OCI-LY7 (cell line): ENCODE measurements around the gene MAPKAPK3. TPM values are rescaled to one million over a fixed set of nuclear protein-coding genes. Genes with fewer than 3 reads are reported as not detected.

ENCODE experiments used
- BruUV-seq: library from RNA; stranded (reverse); fragments of 400-500 nt; replicated peaks from 2 replicates; lab custom pipeline; 2021; lab: Mats Ljungman, UMichigan
- CTCF ChIA-PET: fragments of 300-600 bp; sonication (Branson Sonifier 250); formaldehyde crosslinking; loops from one replicate; lab custom pipeline; 2022; ENCODE audit warnings: antibody characterized with exemption; ENCODE audit not compliant: unreplicated experiment; lab: Charles Lee
- POLR2A ChIA-PET: fragments of 300-600 bp; sonication (Branson Sonifier 250); formaldehyde crosslinking; loops from one replicate; lab custom pipeline; 2022; ENCODE audit warnings: antibody characterized with exemption; lab: Charles Lee
- DNase-seq: peaks from one replicate; pipeline ENCODE4 v3.0.0-alpha.2; 2015; ENCODE audit warnings: low spot score
- H2AFZ ChIP-seq: fragments of 200-600 bp; sonication (generic), shearing (Covaris generic); 2 replicates; pipeline ENCODE4 v1.6.1; 2014; ENCODE audit warnings: mild to moderate bottlenecking, antibody characterized with exemption, low read length, moderate library complexity
- H3K27ac ChIP-seq: fragments of 200-600 bp; sonication (generic); 2 replicates; pipeline ENCODE4 v1.5.1; 2014; ENCODE audit warnings: mixed run types, low read depth, mild to moderate bottlenecking, moderate library complexity, low read length, inconsistent platforms; ENCODE audit not compliant: poor library complexity, severe bottlenecking
- H3K36me3 ChIP-seq: fragments of 200-600 bp; sonication (generic); 2 replicates; pipeline ENCODE4 v1.6.1; 2014; ENCODE audit warnings: mild to moderate bottlenecking, antibody characterized with exemption, low read length, moderate library complexity, mixed read lengths; ENCODE audit not compliant: insufficient read depth
- H3K4me1 ChIP-seq: fragments of 200-600 bp; sonication (generic); 2 replicates; pipeline ENCODE4 v1.5.1; 2014; ENCODE audit warnings: mild to moderate bottlenecking, low read length; ENCODE audit not compliant: insufficient read depth, poor library complexity, severe bottlenecking
- H3K4me2 ChIP-seq: fragments of 200-600 bp; sonication (generic); 2 replicates; pipeline ENCODE4 v1.6.1; 2014; ENCODE audit warnings: mild to moderate bottlenecking, low read length
- H3K4me3 ChIP-seq: fragments of 200-600 bp; sonication (generic); 2 replicates; pipeline ENCODE4 v1.5.1; 2014; ENCODE audit warnings: mild to moderate bottlenecking, low read depth, low read length; ENCODE audit not compliant: poor library complexity, severe bottlenecking
- H3K79me2 ChIP-seq: fragments of 200-600 bp; sonication (generic); 2 replicates; pipeline ENCODE4 v1.6.1; 2016; ENCODE audit warnings: low read depth, mild to moderate bottlenecking, low read length, moderate library complexity, mixed read lengths; ENCODE audit not compliant: insufficient read depth
- H3K9me2 ChIP-seq: fragments of 200-600 bp; sonication (generic); 2 replicates; pipeline ENCODE4 v1.6.1; 2016; ENCODE audit warnings: mild to moderate bottlenecking, low read length, mixed read lengths; ENCODE audit not compliant: insufficient read depth
- H3K9me3 ChIP-seq: fragments of 200-600 bp; sonication (generic); 2 replicates; pipeline ENCODE4 v1.6.1; 2014; ENCODE audit warnings: mild to moderate bottlenecking, mixed run types, low read length, mixed read lengths
- H4K20me1 ChIP-seq: fragments of 200-600 bp; sonication (generic); 2 replicates; pipeline ENCODE4 v1.6.1; 2014; ENCODE audit warnings: mild to moderate bottlenecking, antibody characterized with exemption, low read length, moderate library complexity, mixed read lengths; ENCODE audit not compliant: insufficient read depth
- CTCF ChIP-seq: fragments of 200-600 bp; sonication (generic); conservative IDR thresholded peaks from 2 replicates; pipeline ENCODE4 v1.5.1; 2014; ENCODE audit warnings: mild to moderate bottlenecking, antibody characterized with exemption, low read length, moderate library complexity, mixed read lengths
- EZH2phosphoT487 ChIP-seq: fragments of 200-600 bp; sonication (generic); IDR thresholded peaks from 2 replicates; pipeline ENCODE4 v1.6.1; 2018; ENCODE audit warnings: low read depth, borderline replicate concordance, mild to moderate bottlenecking, mixed run types, antibody characterized with exemption, low read length, moderate library complexity, mixed read lengths
- intact Hi-C: fragments of 100-400 bp; cut with micrococcal nuclease; formaldehyde crosslinking; loops from one replicate; pipeline ENCODE4 v1.10.0; 2022; ENCODE audit not compliant: unreplicated experiment
- total RNA-seq, 2 experiments: library from RNA; depleted of rRNA in 1 of 2; stranded (reverse); fragments of >200 nt in 1 of 2; shearing (Covaris generic) in 1 of 2; gene quantifications; 2 replicates each; pipeline ENCODE4 v1.2.3, GENCODE V29; 2014 to 2022

The MAPKAPK3 gene
- total RNA-seq, 2 experiments from 2014 or later: 17.5 to 25.2 TPM

- no peak overlapping the region for H3K4me3 ChIP-seq
- ChIA-PET POLR2A (interaction anchor here (0.6 kb wide), 1 partner anchor 17 kb away, joined by 3 read pairs; no protein-coding TSS in a partner anchor), CTCF (no interaction called here)
- no peak overlapping the region for H3K4me2 ChIP-seq
- BruUV-seq: no TSS peak
- H3K27ac ChIP-seq: no peak overlapping the region
- no peaks in the 10 kb centered on the region for H3K9me3 ChIP-seq
- no peaks in the 10 kb centered on the region; the same call in 1 of the 2 replicates for H4K20me1 ChIP-seq
- intact Hi-C loops: no loop called here
- DNase-seq: no peak
- H3K9me2 ChIP-seq: no peaks in the 10 kb centered on the region
- TF ChIP-seq EZH2phosphoT487 (no peak), CTCF (peak; percentile 38)
- no peaks in the 10 kb centered on the region for H3K36me3 ChIP-seq
- peaks cover 11% of the 10 kb centered on the region for H3K4me1 ChIP-seq
- no peaks in the 10 kb centered on the region for H3K79me2 ChIP-seq
- H2AFZ ChIP-seq: no peak overlapping the region
Measured at GRCh38 chr3:50627407-50628051, 10.6 kb downstream of the MAPKAPK3 start.

- H3K4me3 ChIP-seq: no peak overlapping the region
- BruUV-seq: no TSS peak
- DNase-seq: no peak
- no peak overlapping the region for H3K27ac ChIP-seq
- no peak overlapping the region for H2AFZ ChIP-seq
- H4K20me1 ChIP-seq: no peaks in the 10 kb centered on the region; the same call in 1 of the 2 replicates
- no peaks in the 10 kb centered on the region for H3K36me3 ChIP-seq
- POLR2A ChIA-PET: interaction anchor here (0.8 kb wide), 1 partner anchor 10 kb away, joined by 6 read pairs; no protein-coding TSS in a partner anchor
- CTCF ChIA-PET: interaction anchor here (0.6 kb wide), 1 partner anchor 1579 kb away, joined by 3 read pairs; no protein-coding TSS in a partner anchor
- no peaks in the 10 kb centered on the region for H3K9me2 ChIP-seq
- no peaks in the 10 kb centered on the region for H3K79me2 ChIP-seq
- H3K9me3 ChIP-seq: no peaks in the 10 kb centered on the region
- TF ChIP-seq CTCF (no peak), EZH2phosphoT487 (no peak)
- H3K4me2 ChIP-seq: no peak overlapping the region
- intact Hi-C loops: no loop called here
- peaks cover 8% of the 10 kb centered on the region for H3K4me1 ChIP-seq
Measured at GRCh38 chr3:50628601-50629000, 11.7 kb downstream of the MAPKAPK3 start.

GRCh38 chr3:50630394-50630793 is 13.4 kb downstream of the MAPKAPK3 start:
- no peak for DNase-seq
- intact Hi-C loops: no loop called here
- no peaks in the 10 kb centered on the region for H3K4me1 ChIP-seq
- no peaks in the 10 kb centered on the region for H3K9me2 ChIP-seq
- TF ChIP-seq EZH2phosphoT487: no peak
- no peak for TF ChIP-seq CTCF
- no peaks in the 10 kb centered on the region for H3K9me3 ChIP-seq
- no peaks in the 10 kb centered on the region for H3K36me3 ChIP-seq
- BruUV-seq: no TSS peak
- H3K4me2 ChIP-seq: no peak overlapping the region
- no peaks in the 10 kb centered on the region; the same call in 1 of the 2 replicates for H4K20me1 ChIP-seq
- no peak overlapping the region for H3K27ac ChIP-seq
- no peak overlapping the region for H3K4me3 ChIP-seq
- CTCF ChIA-PET: interaction anchor here (0.5 to 1.9 kb wide), 3 partner anchors 10 to 315 kb away, joined by 3 to 5 read pairs (median 4); no protein-coding TSS in a partner anchor
- POLR2A ChIA-PET: no interaction called here
- H3K79me2 ChIP-seq: no peaks in the 10 kb centered on the region
- H2AFZ ChIP-seq: no peak overlapping the region
